ENCODE results near the gene DEDD2. TPM values are rescaled to one million over a fixed set of nuclear protein-coding genes. Genes with fewer than 3 reads are reported as not detected.
"Not testable (repeated sequence)": the region's sequence is repeated elsewhere in the genome, so short reads cannot be mapped to it uniquely, and the experiment has no call there.

The DEDD2 gene
- 15.0 and 20.9 TPM in 2 replicates for total RNA-seq

DNA sequence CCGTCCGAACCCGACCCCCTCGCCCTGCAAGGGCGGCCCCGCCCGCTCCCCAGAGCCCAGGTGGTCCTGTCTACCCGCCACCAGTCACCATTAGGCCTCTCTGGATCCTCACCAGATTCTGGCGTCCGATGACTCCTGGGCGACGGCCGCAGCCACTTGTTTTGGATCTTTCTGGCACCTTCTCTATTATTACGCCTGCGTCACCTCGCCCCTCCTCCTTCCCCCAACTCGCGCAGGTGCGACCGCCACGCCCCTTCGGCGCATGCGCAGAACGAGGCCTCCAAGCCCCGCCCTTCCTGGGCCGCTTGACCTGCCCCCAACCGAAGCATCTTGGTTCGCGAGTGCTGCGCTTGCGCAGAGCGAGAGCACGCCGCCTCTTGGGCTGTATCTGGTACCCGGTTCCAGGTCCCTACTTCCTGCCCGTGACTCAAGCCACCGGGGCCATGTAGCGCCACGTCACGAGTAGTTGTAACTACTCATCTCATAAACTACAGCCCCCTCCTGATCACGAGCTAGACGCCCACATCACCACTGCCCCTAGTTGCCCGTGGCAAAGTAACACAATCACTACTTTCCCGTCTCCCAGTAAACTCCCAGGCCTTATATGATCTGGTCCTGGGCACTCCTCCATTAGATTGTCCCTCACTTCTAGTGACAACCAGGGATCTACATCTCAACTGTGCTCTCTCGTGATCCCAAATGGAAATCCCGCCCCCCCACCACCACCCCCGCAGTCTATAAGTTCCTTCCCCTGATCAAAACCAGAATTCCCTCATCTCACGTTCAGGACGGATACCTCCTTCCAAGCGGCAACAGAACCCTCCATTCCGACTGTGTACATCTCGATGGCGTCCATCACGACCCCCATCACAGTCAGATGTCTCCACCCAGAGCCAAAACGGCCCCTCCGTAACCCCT lies at the start of gene DEDD2:
Gene DEDD2 (minus strand): TSS at position 158 of the 918 bp plus-strand sequence. CDS start 670 bp downstream, outside the sequence.
- DNase-seq (ENCODE audit: low read depth in 2 of 2): peak; percentile 90 to 98

DNA sequence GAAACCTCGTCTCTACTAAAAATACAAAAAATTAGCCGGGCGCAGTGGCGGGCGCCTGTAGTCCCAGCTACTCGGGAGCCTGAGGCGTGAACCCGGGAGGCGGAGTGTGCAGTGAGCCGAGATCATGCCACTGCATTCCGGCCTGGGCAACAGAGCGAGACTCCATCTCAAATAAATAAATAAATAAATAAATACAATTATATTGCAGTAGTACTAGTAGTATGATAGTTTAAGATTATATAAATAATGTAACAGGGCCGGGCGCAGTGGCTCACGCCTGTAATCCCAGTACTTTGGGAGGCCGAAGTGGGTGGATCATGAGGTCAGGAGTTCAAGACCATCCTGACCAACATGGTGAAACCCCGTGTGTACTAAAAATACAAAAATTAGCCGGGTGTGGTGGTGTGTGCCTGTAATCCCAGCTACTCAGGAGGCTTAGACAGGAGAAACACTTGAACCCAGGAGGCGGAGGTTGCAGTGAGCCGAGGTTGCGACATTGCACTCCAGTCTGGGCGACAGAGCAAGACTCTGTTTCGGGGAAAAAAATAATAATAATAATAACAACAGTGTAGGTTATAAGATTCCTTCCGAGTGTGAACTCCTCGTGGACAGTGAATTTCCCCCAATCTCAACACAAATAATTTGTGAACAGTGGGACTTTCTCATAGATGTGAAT lies 49.6 kb upstream of the DEDD2 start:
- DNase-seq (ENCODE audit: low read depth in 2 of 2): not testable (repeated sequence)

DNA sequence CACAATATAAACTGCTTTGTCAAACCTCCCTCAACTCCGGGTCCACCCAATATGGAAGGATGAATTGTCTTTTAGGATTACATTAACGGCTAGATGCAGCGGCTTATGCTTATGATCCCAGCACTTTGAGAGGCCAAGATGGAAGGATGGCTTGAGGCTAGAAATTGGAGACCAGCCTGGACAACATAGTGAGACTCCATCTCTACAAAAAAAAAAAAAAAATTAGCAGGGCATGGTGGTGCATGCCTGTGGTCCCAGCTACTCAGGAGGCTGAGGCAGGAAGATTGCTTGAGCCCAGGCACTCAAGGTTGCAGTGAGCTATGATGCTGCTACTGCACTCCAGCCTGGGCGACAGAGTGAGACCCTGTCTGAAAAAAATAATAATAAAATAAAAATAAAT lies 48.6 kb upstream of the DEDD2 start:
- DNase-seq (ENCODE audit: low read depth in 2 of 2): not testable (repeated sequence)

- no peak for DNase-seq (ENCODE audit: low read depth in 2 of 2)
These were observed 44.3 kb upstream of the DEDD2 start for GRCh38 chr19:42261763-42262162.

DNA sequence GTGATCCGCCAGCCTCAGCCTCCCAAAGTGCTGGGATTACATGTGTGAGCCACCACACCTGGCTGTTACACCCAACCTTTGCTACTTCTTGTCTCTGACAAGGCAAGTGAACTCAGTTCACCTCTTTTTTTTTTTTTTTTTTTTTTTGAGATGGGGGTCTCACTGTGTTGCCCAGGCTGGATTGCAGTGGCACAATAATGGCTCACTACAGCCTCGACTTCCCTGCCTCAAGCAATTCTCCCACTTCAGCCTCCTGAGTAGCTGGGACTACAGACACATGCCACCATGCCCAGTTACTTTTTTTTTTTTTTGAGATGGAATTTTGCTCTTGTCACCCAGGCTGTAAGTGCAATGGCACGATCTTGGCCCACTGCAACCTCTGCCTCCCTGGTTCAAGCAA lies 40.4 kb upstream of the DEDD2 start:
- DNase-seq (ENCODE audit: low read depth in 2 of 2): not testable (repeated sequence)

- peak in 1 of 2 donors; percentile 67 for DNase-seq (ENCODE audit: low read depth in 2 of 2)
These were observed 38.6 kb upstream of the DEDD2 start for GRCh38 chr19:42255766-42256745.

DNA sequence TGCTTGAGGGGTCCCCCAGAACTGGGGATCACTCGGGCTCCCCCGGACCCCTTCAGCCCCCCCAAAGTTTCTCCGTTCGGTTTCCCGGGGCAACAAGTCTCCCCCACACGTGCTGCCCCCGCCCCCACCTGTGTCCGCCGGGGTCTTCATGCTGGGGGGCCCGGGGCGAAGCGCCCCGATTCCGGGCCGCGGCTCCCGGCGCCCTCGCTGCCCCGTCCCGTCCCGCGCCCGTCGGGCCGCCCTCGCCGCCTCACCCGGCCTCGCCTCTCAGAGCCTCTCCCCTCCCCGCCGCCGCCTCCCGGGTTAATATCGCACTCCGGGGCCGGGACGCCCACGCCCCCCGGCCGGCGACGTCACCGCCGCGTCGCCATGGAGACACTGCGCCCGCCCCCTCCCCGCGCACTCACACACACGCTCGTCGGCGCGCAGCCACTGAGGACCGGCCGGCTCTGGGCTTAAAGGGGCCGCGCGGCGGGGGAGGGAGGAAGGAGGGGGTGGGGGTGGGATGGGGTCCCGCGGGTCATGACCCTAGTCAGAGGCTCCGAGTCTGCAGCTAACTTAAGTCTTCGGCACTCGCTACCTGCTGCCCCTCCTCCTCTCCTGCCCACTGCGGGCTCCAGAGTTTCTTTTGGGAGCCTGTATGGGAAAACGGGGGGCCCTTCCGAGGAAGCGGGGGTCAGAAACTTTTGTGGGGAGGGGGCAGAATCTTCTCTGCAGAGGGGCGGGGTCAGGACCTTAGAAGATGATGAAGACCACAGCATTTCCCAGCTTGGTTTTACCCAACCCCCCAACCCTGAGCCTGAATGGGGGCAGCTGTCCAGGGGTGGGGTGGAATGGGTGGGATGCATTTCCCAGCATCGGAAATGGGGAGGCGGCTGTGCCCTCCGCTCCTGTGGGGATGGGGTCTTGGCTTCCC lies 37.6 kb upstream of the DEDD2 start, which contains the start of gene ERF:
Gene ERF (minus strand): TSS at position 279 of the 916 bp plus-strand sequence. CDS start 129 bp downstream, at position 150.
- DNase-seq (ENCODE audit: low read depth in 2 of 2): peak; percentile 73 to 93

- DNase-seq (ENCODE audit: low read depth in 2 of 2): peak in 1 of 2 donors; percentile 69
These were observed 36.8 kb upstream of the DEDD2 start for GRCh38 chr19:42254089-42254849.

GRCh38 chr19:42253245-42254088 lies 36.0 kb upstream of the DEDD2 start:
- DNase-seq (ENCODE audit: low read depth in 2 of 2): peak in 1 of 2 donors; percentile 60

- peak in 1 of 2 donors; percentile 28 for DNase-seq (ENCODE audit: low read depth in 2 of 2)
These were observed 35.1 kb upstream of the DEDD2 start for GRCh38 chr19:42252365-42253244.

GRCh38 chr19:42251572-42252358 lies 34.3 kb upstream of the DEDD2 start:
- DNase-seq (ENCODE audit: low read depth in 2 of 2): no peak

DNA sequence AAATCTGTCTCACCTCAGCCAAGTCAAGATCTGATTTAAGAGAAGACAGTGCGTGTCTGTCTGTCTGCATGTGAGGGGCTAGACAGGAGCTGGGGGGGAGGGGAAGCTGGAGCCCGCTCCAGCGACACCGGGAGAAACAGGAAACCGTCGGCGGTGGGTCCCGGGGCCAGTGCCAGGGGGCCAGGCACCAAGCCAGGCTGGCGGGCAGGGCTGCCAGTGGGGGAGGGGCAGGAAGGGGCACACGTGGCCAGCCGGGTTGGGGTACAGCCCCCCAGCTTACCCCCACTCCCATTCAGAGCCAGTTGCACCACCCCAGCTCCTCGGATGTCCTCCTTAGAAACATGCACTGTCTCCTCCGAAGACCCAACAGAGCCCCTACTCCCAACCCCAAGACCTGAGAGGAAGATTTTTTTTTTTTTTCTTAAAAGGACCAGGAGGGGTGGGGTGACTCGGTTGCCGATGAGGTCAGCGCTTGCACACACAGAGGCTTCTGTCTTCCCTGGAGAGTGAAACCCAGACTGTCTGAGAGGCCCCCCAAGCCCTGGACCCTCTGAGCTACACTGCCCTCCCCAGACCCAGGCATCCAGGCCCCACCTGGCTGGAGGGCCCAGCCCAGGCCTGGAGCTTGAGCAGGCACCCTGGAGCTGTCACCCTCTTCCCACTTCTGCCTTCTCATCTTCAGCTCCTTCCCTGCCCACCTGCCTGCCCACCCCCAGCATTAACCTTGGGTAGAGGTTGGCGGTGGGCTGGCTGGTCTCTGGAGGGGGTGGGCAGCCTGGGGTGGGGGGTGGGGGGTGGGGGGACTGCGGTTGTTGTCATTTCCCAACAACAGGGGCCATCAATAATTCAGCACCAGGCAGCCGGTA lies 33.4 kb upstream of the DEDD2 start:
- peak in 1 of 2 donors; percentile 54 for DNase-seq (ENCODE audit: low read depth in 2 of 2)

GRCh38 chr19:42250183-42250665 lies 32.7 kb upstream of the DEDD2 start:
- DNase-seq (ENCODE audit: low read depth in 2 of 2): peak in 1 of 2 donors; percentile 19

DNA sequence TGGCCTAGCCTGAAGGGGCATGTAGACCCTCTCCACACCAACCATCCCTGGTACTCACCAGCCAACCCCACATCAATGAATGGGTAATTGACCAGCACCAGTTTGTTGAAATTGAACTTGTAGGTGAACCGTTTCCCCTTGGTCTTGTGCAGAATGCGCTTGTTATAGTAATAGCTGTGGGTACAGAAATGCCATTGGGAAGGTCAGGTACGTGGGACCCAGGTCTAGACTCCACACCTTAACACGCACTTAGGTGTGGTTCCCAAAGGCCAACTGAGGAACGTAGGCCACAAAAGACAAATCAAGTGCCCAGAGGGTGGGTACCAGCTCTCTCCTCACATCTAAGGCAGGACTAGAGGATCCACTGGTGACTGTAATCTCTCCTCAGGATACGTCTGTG lies 32.3 kb upstream of the DEDD2 start:
- DNase-seq (ENCODE audit: low read depth in 2 of 2): no peak

DNA sequence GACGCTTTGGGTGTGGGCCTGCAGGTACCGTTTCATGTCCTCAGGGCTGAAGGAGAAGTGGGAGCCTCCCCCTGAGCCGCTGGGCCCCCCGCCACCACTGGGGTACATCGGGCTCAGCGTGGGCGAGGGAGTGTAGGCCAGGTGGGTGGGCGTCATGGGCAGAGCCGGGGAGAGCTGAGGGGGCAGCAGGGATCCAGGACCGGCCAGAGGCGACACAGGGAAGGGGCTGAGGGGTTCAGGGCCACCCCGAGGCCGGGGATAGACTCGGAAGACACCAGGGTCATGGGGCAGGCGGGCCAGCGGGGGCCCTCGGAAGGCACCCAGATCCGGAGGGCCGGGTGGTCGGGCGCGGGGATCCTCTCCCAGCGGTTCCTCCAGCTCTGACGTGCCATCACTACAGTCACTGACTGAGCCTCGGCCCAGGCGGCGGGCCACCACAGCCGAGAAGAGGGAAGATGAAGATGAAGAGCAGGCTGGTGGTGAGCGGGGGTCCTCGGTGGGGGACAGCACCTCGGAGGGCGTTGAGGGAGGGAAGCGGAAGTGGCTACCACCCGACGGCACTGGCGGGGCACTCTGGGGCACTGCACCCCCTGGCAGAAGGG lies 31.8 kb upstream of the DEDD2 start:
- no peak for DNase-seq (ENCODE audit: low read depth in 2 of 2)

Data from dermis microvascular lymphatic vessel endothelial cell (primary cell).